ENCODE measurements around the gene AP1G2.

DNA sequence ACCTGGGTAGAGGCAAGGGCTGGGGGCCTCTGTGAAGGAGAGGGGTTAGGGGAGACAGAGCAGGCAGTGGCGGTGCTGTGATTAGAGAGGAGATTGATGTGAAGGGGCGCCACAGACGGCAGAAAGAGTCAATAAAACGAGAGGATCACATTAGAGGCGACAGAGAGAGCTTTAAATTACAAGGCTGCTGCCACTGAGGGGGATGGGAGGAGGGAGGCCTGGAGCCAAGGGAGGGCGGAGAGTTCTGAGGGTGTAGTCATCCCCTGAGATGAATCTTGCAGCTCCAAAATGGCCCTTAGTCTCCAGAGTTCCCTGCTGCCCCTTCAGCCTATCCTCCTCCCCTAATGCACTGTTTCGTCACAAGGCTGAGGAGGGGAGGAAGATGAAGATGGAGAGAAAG, 28.8 kb downstream of the AP1G2 start:
- TF ChIP-seq POLR2A (IDR thresholded peaks at IDR 0.05; ENCODE audit: low read depth) = no peak
- TF ChIP-seq, protein P1, sequence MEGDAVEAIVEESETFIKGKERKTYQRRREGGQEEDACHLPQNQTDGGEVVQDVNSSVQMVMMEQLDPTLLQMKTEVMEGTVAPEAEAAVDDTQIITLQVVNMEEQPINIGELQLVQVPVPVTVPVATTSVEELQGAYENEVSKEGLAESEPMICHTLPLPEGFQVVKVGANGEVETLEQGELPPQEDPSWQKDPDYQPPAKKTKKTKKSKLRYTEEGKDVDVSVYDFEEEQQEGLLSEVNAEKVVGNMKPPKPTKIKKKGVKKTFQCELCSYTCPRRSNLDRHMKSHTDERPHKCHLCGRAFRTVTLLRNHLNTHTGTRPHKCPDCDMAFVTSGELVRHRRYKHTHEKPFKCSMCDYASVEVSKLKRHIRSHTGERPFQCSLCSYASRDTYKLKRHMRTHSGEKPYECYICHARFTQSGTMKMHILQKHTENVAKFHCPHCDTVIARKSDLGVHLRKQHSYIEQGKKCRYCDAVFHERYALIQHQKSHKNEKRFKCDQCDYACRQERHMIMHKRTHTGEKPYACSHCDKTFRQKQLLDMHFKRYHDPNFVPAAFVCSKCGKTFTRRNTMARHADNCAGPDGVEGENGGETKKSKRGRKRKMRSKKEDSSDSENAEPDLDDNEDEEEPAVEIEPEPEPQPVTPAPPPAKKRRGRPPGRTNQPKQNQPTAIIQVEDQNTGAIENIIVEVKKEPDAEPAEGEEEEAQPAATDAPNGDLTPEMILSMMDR (IDR thresholded peaks at IDR 0.05) = no peak
- TF ChIP-seq POLR2AphosphoS5 (IDR thresholded peaks at IDR 0.05) = no peak

Measured in esophagus muscularis mucosa (tissue), 3 donors.